ENCODE measurements around the gene PRPF39.
A peak's percentile ranks its signal among the peaks of the same experiment; 100 is the strongest.
"Not testable (repeated sequence)": the region's sequence is repeated elsewhere in the genome, so short reads cannot be mapped to it uniquely, and the experiment has no call there.

Gene PRPF39

DNA sequence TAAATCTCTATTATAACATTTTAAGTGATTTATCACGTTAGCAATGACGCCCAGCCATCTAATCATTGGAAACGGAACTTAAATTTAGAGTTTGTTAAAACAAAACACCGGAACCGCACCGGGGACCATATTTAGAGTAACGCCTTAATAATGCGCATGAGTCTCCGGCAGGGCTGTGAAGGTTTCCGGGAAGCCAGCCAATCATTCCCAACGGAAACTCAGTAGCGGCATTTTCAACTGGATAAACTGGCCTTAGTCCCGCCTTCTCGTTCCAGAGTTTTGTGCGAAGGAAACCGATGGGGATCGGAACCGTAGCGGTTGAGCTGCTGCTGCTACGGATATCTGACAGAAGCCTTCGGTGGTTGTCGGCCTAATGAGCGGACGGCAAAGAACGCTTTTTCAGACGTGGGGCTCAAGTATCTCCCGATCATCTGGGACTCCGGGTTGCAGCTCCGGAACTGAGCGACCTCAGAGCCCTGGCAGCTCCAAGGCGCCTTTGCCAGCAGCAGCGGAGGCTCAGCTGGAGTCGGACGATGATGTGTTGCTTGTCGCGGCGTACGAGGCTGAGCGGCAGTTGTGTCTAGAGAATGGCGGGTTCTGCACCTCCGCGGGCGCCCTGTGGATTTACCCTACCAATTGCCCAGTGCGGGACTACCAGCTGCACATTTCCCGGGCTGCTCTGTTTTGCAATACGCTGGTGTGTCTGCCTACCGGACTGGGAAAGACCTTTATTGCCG is 51.9 kb downstream of the PRPF39 start, which contains the start of gene FANCM:
Gene FANCM, plus strand, starts transcription at position 272 of the 737 bp plus-strand sequence. Its CDS starts 102 bp downstream, at position 374.
- TF ChIP-seq, protein P1, sequence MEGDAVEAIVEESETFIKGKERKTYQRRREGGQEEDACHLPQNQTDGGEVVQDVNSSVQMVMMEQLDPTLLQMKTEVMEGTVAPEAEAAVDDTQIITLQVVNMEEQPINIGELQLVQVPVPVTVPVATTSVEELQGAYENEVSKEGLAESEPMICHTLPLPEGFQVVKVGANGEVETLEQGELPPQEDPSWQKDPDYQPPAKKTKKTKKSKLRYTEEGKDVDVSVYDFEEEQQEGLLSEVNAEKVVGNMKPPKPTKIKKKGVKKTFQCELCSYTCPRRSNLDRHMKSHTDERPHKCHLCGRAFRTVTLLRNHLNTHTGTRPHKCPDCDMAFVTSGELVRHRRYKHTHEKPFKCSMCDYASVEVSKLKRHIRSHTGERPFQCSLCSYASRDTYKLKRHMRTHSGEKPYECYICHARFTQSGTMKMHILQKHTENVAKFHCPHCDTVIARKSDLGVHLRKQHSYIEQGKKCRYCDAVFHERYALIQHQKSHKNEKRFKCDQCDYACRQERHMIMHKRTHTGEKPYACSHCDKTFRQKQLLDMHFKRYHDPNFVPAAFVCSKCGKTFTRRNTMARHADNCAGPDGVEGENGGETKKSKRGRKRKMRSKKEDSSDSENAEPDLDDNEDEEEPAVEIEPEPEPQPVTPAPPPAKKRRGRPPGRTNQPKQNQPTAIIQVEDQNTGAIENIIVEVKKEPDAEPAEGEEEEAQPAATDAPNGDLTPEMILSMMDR (IDR thresholded peaks at IDR 0.05; ENCODE audit: low read depth, low read length) = no peak
- DNase-seq (ENCODE audit: extremely low read depth, low read depth) = peak; percentile 94

- no peak for DNase-seq (ENCODE audit: extremely low read depth, low read depth)
- TF ChIP-seq, protein P1 (IDR thresholded peaks at IDR 0.05; ENCODE audit: low read depth, low read length) = no peak
These were observed 52.5 kb downstream of the PRPF39 start for GRCh38 chr14:45136399-45136798.

DNA sequence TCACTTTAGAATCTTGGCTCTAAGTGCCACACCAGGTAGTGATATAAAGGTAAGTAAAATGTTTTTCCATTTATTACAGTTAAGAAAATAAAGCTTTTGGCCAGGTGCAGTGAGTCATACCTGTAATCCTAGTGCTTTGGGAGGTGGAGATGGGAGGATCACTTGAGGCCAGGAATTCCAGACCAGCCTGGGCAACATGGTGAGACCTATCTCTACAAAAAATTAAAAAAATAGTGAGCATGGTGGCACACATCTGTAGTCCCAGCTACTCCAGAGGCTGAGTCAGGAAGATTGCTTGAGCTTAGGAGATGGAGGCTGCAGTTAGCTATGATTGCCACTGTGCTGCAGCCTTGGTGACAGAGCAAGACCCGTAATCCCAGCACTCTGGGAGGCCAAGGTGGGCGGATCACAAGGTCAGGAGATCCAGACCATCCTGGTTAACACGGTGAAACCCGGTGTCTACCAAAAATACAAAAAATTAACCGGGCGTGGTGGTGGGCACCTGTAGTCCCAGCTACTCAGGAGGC is 56.8 kb downstream of the PRPF39 start:
- DNase-seq (ENCODE audit: extremely low read depth, low read depth) = no peak

GRCh38 chr14:45142083-45142482 is 58.2 kb downstream of the PRPF39 start:
- not testable (repeated sequence) for DNase-seq (ENCODE audit: extremely low read depth, low read depth)

More for the DNA sequence above, 56.8 kb downstream of the PRPF39 start:
- TF ChIP-seq, protein P1 (IDR thresholded peaks at IDR 0.05; ENCODE audit: low read depth, low read length) = no peak

GRCh38 chr14:45144658-45145057 is 60.7 kb downstream of the PRPF39 start:
- TF ChIP-seq, protein P1 (IDR thresholded peaks at IDR 0.05; ENCODE audit: low read depth, low read length) = no peak
- no peak for DNase-seq (ENCODE audit: extremely low read depth, low read depth)

DNA sequence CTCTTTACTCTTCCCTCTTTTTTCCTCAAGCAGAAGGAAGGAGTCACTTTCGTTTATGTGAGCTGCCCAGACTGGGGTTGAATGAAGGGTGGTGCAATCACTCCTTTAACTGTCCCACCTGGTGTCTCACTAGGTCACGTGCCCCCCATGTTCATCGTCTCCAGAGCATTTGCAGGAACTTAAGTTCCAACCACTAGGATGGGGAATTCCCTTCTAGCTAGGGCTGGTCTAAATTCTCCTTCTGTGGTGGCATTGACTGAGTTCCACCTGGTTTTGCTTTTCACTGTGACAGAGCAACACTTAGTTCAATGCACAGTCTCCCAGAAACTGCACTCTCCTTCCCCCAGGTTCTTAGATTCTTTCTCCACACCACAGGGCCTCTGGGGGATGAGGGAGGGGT is 61.3 kb downstream of the PRPF39 start:
- no peak for DNase-seq (ENCODE audit: extremely low read depth, low read depth)
- TF ChIP-seq, protein P1 (IDR thresholded peaks at IDR 0.05; ENCODE audit: low read depth, low read length) = no peak

DNA sequence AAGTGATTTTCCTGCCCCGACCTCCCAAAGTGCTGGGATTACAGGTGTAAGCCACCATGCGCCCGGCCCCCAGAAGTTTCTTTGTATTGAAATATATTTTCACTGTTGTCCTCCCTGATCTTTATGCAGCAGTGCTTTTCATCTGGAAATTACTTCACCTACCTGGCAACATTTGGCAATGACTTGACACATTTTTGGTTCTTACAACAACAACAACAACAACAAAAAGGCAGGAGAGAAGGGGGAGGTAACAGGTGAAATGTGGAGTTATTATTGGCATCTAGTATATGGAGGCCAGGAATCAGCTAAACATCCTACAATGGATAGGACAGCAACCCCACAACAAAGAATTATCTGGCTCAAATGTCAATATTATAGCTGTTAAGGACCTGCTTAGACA is 65.7 kb downstream of the PRPF39 start:
- TF ChIP-seq, protein P1 (IDR thresholded peaks at IDR 0.05; ENCODE audit: low read depth, low read length) = no peak
- DNase-seq (ENCODE audit: extremely low read depth, low read depth) = no peak
